Panc1 (cell line): ENCODE data around the gene NUDT3. TPM values are rescaled to one million over a fixed set of nuclear protein-coding genes. Genes with fewer than 3 reads are reported as not detected.

Experiments
- ATAC-seq: fragments of 200-7000 bp; cut with Tn5 transposase; 2 replicates; pipeline ENCODE4 v1.9.1; 2020; ENCODE audit warnings: mild to moderate bottlenecking, moderate library complexity
- BruUV-seq: library from RNA; stranded (reverse); fragments of 400-500 nt; replicated peaks from 2 replicates; lab custom pipeline; 2021; lab: Mats Ljungman, UMichigan
- CTCF ChIA-PET: fragments of 300-600 bp; sonication (Branson Sonifier 250); formaldehyde crosslinking; loops from one replicate; lab custom pipeline; 2022; ENCODE audit warnings: antibody characterized with exemption; lab: Charles Lee
- POLR2A ChIA-PET: fragments of 300-600 bp; sonication (Branson Sonifier 250); formaldehyde crosslinking; loops from one replicate; lab custom pipeline; 2022; ENCODE audit warnings: antibody characterized with exemption; lab: Charles Lee
- DNase-seq: peaks from one replicate; pipeline ENCODE4 v3.0.0-alpha.2; 2010; ENCODE audit warnings: low read depth, low spot score
- H3K27ac ChIP-seq: 2 replicates; pipeline ENCODE4 v1.5.1; 2011; ENCODE audit warnings: mild to moderate bottlenecking, low read length, inconsistent platforms
- H3K27me3 ChIP-seq: fragments of 200-500 bp; sonication (Bioruptor generic); 2 replicates; pipeline ENCODE4 v1.6.0; 2014; ENCODE audit warnings: low read length, inconsistent platforms; ENCODE audit not compliant: control insufficient read depth, insufficient read depth
- H3K36me3 ChIP-seq: fragments of 200-500 bp; sonication (Bioruptor generic); 2 replicates; pipeline ENCODE4 v1.5.1; 2014; ENCODE audit warnings: inconsistent platforms, mild to moderate bottlenecking, low read length, moderate library complexity; ENCODE audit not compliant: control insufficient read depth, insufficient read depth
- H3K4me1 ChIP-seq: 2 replicates; pipeline ENCODE4 v1.5.1; 2011; ENCODE audit warnings: inconsistent platforms, mild to moderate bottlenecking, low read length, moderate library complexity; ENCODE audit not compliant: control insufficient read depth, insufficient read depth
- H3K4me3 ChIP-seq, 2 experiments: 2 replicates each; pipeline ENCODE4 v1.5.1; 2011 to 2012; ENCODE audit warnings: low read depth in 2 of 2, low read length in 2 of 2, mild to moderate bottlenecking in 2 of 2, inconsistent platforms in 1 of 2, moderate library complexity in 1 of 2
- H3K9me3 ChIP-seq: fragments of 200-500 bp; sonication (Bioruptor generic); 2 replicates; pipeline ENCODE4 v1.5.1; 2014; ENCODE audit warnings: low read depth, mild to moderate bottlenecking, inconsistent platforms, low read length, moderate library complexity; ENCODE audit not compliant: control insufficient read depth, insufficient read depth
- POLR2AphosphoS5 ChIP-seq: IDR thresholded peaks from 2 replicates; pipeline ENCODE4 v1.6.1; 2012; ENCODE audit warnings: mild to moderate bottlenecking, low read depth, low read length, moderate library complexity
- REST ChIP-seq, 2 experiments: IDR thresholded peaks; 2 replicates each; pipeline ENCODE4 v1.6.1; 2011 to 2012; ENCODE audit warnings: low read depth in 2 of 2, control low read depth in 1 of 2, low read length in 1 of 2, mild to moderate bottlenecking in 1 of 2, moderate library complexity in 1 of 2; ENCODE audit not compliant: insufficient read depth in 1 of 2
- SIN3A ChIP-seq: IDR thresholded peaks from 2 replicates; pipeline ENCODE4 v1.6.1; 2012; ENCODE audit warnings: low read depth, mild to moderate bottlenecking, low read length, moderate library complexity, borderline replicate concordance; ENCODE audit not compliant: insufficient read depth
- TCF7L2 ChIP-seq: IDR thresholded peaks from 2 replicates; pipeline ENCODE4 v1.6.1; 2011; ENCODE audit warnings: mild to moderate bottlenecking, low read depth, low read length, inconsistent platforms
- in situ Hi-C: cut with HindIII; loops from 2 replicates; pipeline ENCODE4 v1.10.0; 2016; ENCODE audit warnings: low sequenced_read_pairs, low pct_unique_long_range_greater_than_20kb
- intact Hi-C: fragments of 100-400 bp; cut with micrococcal nuclease; formaldehyde crosslinking; loops from one replicate; pipeline ENCODE4 v1.10.0; 2022; ENCODE audit not compliant: unreplicated experiment
- total RNA-seq: library from RNA; stranded (reverse); gene quantifications from one replicate; pipeline ENCODE4 v1.2.1, GENCODE V29; 2021; ENCODE audit not compliant: unreplicated experiment
- TF ChIP-seq, protein P1 (sequence below): fragments of 450-650 bp; IDR thresholded peaks from 2 replicates; pipeline ENCODE4 v1.5.1; 2017; ENCODE audit warnings: mild to moderate bottlenecking

Gene NUDT3
- total RNA-seq, 1 experiment from 2014 or later, result 25.9 TPM

GRCh38 chr6:34236131-34236442 lies 156.4 kb downstream of the NUDT3 start:
- DNase-seq (no peak), ATAC-seq (0 out of 2 replicates have a peak, but pooled peaks have one; percentile 6)
- intact Hi-C loops (no loop called here), in situ Hi-C loops (no loop called here)
- TSS peak; percentile 99 for BruUV-seq
- no peaks in the 10 kb centered on the region for H3K36me3 ChIP-seq
- H3K9me3 ChIP-seq, result no peaks in the 10 kb centered on the region
- H3K4me3 ChIP-seq, result peak overlapping the region; percentile 62 to 64
- H3K27me3 ChIP-seq, result no peaks in the 10 kb centered on the region
- peaks cover 36% of the 10 kb centered on the region for H3K4me1 ChIP-seq
- TF ChIP-seq SIN3A (no peak), REST (IDR thresholded peaks at IDR 0.05; ENCODE audit: insufficient read depth in 1 of 2, low read depth in 2 of 2, low read length in 1 of 2) (no peak)
- POLR2A ChIA-PET, result no interaction called here
- CTCF ChIA-PET, result interaction anchor here (0.9 kb wide), 1 partner anchor 29 kb away, joined by 4 read pairs; no protein-coding TSS in a partner anchor
- peak overlapping the region; percentile 60 for H3K27ac ChIP-seq

DNA sequence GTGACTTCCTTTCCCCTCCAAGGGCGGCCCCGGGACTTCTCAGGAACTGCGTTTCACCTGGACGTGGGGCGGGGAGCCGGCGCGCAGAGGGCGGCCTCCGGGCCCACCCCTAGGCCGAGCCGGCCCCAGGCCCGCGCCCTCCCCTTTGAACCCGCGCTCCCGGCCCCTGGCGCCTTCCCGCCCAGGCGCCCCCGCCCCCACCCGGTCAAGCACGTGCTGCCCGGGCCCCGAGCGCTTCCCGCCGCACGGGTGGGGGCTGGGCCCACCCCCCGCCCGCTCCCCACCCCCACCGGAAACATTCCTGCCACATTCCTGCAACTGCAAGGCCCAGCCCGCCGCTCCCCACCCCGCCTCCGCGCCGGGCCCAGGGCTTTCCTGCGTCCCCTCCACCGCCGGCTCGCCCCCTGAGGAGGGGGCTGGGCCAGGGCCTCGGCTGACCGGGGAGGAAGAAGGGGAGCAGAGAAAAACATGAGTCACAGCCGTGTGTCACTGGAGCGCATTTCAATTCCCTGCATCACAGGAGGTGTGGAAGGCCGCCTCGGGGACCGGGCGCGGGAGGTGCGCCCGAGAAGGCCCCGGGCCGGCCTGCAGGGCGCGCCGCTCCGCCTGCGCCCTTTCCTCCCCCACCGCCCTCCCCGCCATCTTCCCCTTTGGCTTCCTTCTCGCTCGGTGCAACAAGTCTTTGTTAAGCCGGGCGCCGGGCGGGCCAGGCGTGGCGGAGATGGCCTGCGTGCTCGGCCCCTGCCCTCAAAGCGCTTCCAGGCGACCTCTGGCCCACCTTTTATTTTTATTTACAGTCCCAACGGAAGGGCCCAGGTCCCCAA lies 156.9 kb downstream of the NUDT3 start:
- Histone ChIP-seq H3K27me3 (no peaks in the 10 kb centered on the region), H3K4me3 (peak overlapping the region; percentile 62 to 64), H3K36me3 (no peaks in the 10 kb centered on the region), H3K9me3 (no peaks in the 10 kb centered on the region), H3K4me1 (peaks cover 35% of the 10 kb centered on the region), H3K27ac (peak overlapping the region; percentile 60)
- DNase-seq (no peak), ATAC-seq (peak; percentile 29)
- TF ChIP-seq, protein P1, sequence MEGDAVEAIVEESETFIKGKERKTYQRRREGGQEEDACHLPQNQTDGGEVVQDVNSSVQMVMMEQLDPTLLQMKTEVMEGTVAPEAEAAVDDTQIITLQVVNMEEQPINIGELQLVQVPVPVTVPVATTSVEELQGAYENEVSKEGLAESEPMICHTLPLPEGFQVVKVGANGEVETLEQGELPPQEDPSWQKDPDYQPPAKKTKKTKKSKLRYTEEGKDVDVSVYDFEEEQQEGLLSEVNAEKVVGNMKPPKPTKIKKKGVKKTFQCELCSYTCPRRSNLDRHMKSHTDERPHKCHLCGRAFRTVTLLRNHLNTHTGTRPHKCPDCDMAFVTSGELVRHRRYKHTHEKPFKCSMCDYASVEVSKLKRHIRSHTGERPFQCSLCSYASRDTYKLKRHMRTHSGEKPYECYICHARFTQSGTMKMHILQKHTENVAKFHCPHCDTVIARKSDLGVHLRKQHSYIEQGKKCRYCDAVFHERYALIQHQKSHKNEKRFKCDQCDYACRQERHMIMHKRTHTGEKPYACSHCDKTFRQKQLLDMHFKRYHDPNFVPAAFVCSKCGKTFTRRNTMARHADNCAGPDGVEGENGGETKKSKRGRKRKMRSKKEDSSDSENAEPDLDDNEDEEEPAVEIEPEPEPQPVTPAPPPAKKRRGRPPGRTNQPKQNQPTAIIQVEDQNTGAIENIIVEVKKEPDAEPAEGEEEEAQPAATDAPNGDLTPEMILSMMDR, result no peak
- TF ChIP-seq TCF7L2 (no peak), POLR2AphosphoS5 (no peak; the same call in none of the 2 replicates), REST (IDR thresholded peaks at IDR 0.05; ENCODE audit: insufficient read depth in 1 of 2, low read depth in 2 of 2, low read length in 1 of 2) (no peak), SIN3A (no peak)
- ChIA-PET CTCF (no interaction called here), POLR2A (no interaction called here)
- in situ Hi-C loops, result no loop called here
- no TSS peak for BruUV-seq
- intact Hi-C loops, result no loop called here
